GM18520 (cell line): ENCODE results near the gene EPHA8.

Source experiments
- ATAC-seq: cut with Tn5 transposase; IDR thresholded peaks from one replicate; pipeline ENCODE4 v1.9.1; 2021; ENCODE audit not compliant: unreplicated experiment

The EPHA8 gene

DNA sequence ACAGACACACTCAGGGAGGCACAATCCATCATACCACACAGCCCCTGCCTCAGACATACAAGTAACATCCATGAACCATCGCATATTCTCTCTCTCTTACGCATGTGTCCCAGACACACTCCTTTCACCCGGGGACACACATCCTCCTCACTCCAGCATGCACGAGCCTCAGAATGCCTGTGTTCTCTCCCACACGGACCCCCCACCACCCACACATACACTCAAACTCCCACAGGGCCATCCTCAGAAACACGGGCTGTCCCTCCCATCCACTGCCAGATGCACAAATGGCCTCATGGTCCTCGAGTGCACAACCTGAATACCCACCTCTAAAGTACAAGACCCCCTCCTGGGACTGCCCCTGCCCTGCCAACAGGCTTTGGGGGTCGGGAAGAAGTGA is 78.0 kb downstream of the EPHA8 start:
- ATAC-seq = no peak

GRCh38 chr1:22641906-22642636 is 78.8 kb downstream of the EPHA8 start:
- no peak for ATAC-seq

DNA sequence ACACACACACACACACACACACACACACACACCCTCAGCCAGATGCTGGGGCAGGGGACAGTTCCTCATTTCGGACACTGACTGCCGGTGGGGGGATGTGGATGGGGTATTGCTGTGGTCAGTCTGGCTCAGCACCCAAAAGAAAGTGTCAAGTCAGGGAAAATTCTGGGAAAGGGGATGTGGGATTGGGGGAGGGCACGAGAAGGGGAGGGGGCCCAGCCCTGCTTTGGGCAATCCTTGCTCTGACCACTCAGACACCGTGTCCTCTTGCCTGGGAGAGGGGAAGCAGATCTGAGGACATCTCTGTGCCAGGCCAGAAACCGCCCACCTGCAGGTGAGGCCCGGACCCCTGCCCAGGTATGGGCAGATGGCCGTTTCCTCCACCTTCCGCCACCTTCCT is 80.1 kb downstream of the EPHA8 start, which contains the start of gene C1QC:
C1QC (plus strand) TSS at position 253 of the 400 bp plus-strand sequence. CDS start 391 bp downstream, outside the sequence.
- no peak for ATAC-seq

- ATAC-seq = no peak
These were observed 80.6 kb downstream of the EPHA8 start for GRCh38 chr1:22643928-22644327.

DNA sequence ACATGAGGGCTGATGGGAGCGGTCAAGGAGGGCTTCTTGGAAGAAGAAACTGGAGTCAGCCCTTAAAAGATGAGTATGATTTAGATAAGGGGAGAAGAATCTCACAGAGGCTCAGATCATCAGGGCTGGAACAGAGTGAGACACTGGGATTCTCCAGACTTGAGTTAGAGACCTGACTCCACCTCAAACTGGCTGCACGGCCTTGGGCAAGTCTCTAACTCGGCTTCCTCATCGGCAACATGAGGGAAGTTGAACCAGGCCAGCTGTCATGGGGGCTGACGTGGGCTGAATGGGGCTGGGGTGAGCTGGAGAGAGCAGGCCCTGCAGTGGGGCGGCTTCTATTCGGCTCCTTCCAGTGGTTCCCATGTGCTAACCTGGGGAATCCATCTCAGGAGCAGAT is 82.6 kb downstream of the EPHA8 start:
- ATAC-seq = no peak

- ATAC-seq = no peak
These were observed 83.1 kb downstream of the EPHA8 start for GRCh38 chr1:22646384-22646783.

DNA sequence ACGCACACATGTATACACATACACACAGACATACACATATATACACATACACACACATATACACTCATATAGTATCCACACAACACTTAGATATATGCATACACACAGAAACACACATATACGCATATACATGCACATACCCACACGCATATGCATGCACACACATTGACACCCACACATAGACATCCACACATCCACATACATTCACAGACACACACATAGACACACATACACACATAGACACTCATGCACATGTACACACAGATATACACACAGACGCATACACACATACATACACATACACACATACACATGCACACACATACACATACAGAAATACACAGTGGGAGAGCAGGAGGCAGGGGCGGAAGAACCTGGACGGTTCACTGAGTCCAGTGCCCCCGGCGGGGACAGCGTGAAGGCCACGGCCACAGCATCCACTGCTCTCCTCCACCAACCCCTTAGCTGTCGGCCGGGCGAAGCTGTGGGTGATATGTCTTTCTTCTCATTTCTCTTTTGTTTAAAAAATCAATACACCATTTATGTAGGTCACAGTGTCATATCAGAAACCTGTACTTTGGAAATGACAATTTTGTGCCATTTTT is 86.9 kb downstream of the EPHA8 start:
- no peak for ATAC-seq

- no peak for ATAC-seq
These were observed 88.9 kb downstream of the EPHA8 start for GRCh38 chr1:22651941-22652856.

- ATAC-seq = no peak
These were observed 89.6 kb downstream of the EPHA8 start, which contains the start of gene C1QB for GRCh38 chr1:22652881-22653316. C1QB (plus strand) TSS chr1:22653236; CDS start chr1:22659463, 6,227 bp downstream.
